ENCODE results near the gene HSD11B1L. TPM values are rescaled to one million over a fixed set of nuclear protein-coding genes. Genes with fewer than 3 reads are reported as not detected.

Gene HSD11B1L
- total RNA-seq, 1 experiment from 2014 or later, result 2.4 TPM

GRCh38 chr19:5681391-5682106 lies 722 bp downstream of the HSD11B1L start:
- H3K9me3 Mint-ChIP-seq (ENCODE audit: unreplicated experiment), result no peaks in the 10 kb centered on the region
- peak overlapping the region; percentile 79 for H3K4me3 Mint-ChIP-seq (ENCODE audit: unreplicated experiment)
- Histone ChIP-seq H3K36me3 (ENCODE audit: control insufficient read depth, insufficient read depth, low read length) (no peaks in the 10 kb centered on the region), H3K27me3 (replicated peaks; ENCODE audit: control insufficient read depth, insufficient read depth, low read length) (no peaks in the 10 kb centered on the region), H3K4me3 (ENCODE audit: low read depth, low read length) (peak overlapping the region; percentile 91), H3K4me1 (no peaks in the 10 kb centered on the region; the same call in 1 of the 2 replicates), H3K9me3 (no peaks in the 10 kb centered on the region)
- no peak for DNase-seq
- BruUV-seq (replicated peaks), result no TSS peak
- intact Hi-C loops (cut with micrococcal nuclease; ENCODE audit: unreplicated experiment), result no loop called here
- H3K27me3 Mint-ChIP-seq (ENCODE audit: insufficient read depth, unreplicated experiment), result no peaks in the 10 kb centered on the region
- TF ChIP-seq, protein P1, sequence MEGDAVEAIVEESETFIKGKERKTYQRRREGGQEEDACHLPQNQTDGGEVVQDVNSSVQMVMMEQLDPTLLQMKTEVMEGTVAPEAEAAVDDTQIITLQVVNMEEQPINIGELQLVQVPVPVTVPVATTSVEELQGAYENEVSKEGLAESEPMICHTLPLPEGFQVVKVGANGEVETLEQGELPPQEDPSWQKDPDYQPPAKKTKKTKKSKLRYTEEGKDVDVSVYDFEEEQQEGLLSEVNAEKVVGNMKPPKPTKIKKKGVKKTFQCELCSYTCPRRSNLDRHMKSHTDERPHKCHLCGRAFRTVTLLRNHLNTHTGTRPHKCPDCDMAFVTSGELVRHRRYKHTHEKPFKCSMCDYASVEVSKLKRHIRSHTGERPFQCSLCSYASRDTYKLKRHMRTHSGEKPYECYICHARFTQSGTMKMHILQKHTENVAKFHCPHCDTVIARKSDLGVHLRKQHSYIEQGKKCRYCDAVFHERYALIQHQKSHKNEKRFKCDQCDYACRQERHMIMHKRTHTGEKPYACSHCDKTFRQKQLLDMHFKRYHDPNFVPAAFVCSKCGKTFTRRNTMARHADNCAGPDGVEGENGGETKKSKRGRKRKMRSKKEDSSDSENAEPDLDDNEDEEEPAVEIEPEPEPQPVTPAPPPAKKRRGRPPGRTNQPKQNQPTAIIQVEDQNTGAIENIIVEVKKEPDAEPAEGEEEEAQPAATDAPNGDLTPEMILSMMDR (IDR thresholded peaks at IDR 0.05; ENCODE audit: insufficient read depth in 1 of 2, low read depth in 1 of 2, low read length in 1 of 2, severe bottlenecking in 1 of 2, unreplicated experiment in 1 of 2), result no peak
- H3K36me3 Mint-ChIP-seq (ENCODE audit: insufficient read depth, unreplicated experiment), result peaks cover 34% of the 10 kb centered on the region
- ChIA-PET POLR2A (no interaction called here), CTCF (no interaction called here)
- peaks cover 15% of the 10 kb centered on the region for H3K4me1 Mint-ChIP-seq (ENCODE audit: low read depth, unreplicated experiment)
- peak overlapping the region; percentile 26 for H3K27ac Mint-ChIP-seq (ENCODE audit: unreplicated experiment)

DNA sequence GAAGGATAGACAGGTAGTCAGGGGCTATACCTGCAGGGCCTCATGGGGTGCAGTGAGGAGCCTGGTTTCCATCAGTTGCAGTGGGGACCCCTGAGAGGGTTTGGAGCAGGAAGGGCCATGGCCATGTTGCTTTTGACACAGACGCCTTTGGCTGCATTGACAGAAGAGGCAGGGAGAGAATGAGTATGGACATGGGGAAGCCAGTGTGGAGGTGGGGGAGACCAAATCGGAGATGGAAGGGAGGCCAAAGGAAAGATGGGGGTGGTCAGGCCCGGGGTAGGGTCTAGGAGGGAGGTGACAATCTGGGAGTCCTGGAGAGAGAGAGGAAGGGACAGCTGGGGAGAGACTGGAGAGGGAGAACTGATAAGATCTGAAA lies 1.3 kb downstream of the HSD11B1L start:
- Histone ChIP-seq H3K9me3 (no peaks in the 10 kb centered on the region), H3K4me3 (ENCODE audit: low read depth, low read length) (no peak overlapping the region), H3K36me3 (ENCODE audit: control insufficient read depth, insufficient read depth, low read length) (no peaks in the 10 kb centered on the region), H3K4me1 (no peaks in the 10 kb centered on the region; the same call in 1 of the 2 replicates), H3K27me3 (replicated peaks; ENCODE audit: control insufficient read depth, insufficient read depth, low read length) (no peaks in the 10 kb centered on the region)
- Mint-ChIP-seq H3K9me3 (ENCODE audit: unreplicated experiment) (no peaks in the 10 kb centered on the region), H3K4me1 (ENCODE audit: low read depth, unreplicated experiment) (peaks cover 15% of the 10 kb centered on the region), H3K4me3 (ENCODE audit: unreplicated experiment) (peak overlapping the region; percentile 79), H3K27ac (ENCODE audit: unreplicated experiment) (no peak overlapping the region), H3K36me3 (ENCODE audit: insufficient read depth, unreplicated experiment) (peaks cover 31% of the 10 kb centered on the region), H3K27me3 (ENCODE audit: insufficient read depth, unreplicated experiment) (no peaks in the 10 kb centered on the region)
- no TSS peak for BruUV-seq (replicated peaks)
- TF ChIP-seq, protein P1 (IDR thresholded peaks at IDR 0.05; ENCODE audit: insufficient read depth in 1 of 2, low read depth in 1 of 2, low read length in 1 of 2, severe bottlenecking in 1 of 2, unreplicated experiment in 1 of 2), result no peak
- ChIA-PET POLR2A (no interaction called here), CTCF (no interaction called here)
- DNase-seq, result no peak
- intact Hi-C loops (cut with micrococcal nuclease; ENCODE audit: unreplicated experiment), result no loop called here

DNA sequence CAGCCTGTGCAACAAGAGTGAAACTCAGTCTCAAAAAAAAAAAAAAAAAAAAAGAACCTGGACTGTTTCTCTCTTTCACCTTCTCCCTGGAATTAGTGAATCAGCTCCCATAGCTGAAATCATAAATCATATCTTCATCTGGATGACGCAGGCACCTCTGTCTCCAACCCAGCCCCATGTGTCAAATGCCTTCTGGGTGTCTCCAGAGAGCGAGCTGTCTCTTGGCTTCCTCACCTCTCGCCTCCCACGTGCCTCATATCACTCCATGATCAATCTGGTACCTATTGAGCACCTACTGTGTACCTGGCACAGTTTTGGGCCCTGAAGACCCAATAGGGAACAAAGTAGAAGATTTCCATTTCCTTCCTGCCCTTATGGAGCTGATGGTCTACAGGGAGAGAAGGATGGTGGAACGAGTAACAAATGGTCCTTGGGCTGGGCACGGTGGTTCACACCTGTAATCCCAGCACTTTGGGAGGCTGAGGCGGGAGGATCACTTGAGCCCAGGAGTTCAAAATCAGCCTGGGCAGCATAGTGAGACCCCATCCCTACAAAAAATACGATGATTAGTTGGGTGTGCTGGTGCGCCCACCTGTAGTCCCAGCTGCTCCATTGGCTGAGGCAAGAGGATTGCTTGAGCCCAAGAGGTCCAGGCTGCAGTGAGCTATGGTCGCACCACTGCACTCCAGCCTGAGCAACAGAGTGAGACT lies 2.5 kb downstream of the HSD11B1L start:
- Mint-ChIP-seq H3K9me3 (ENCODE audit: unreplicated experiment) (no peaks in the 10 kb centered on the region), H3K4me3 (ENCODE audit: unreplicated experiment) (no peak overlapping the region), H3K27me3 (ENCODE audit: insufficient read depth, unreplicated experiment) (no peaks in the 10 kb centered on the region), H3K27ac (ENCODE audit: unreplicated experiment) (no peak overlapping the region), H3K4me1 (ENCODE audit: low read depth, unreplicated experiment) (peaks cover 15% of the 10 kb centered on the region), H3K36me3 (ENCODE audit: insufficient read depth, unreplicated experiment) (peaks cover 25% of the 10 kb centered on the region)
- no peaks in the 10 kb centered on the region for H3K36me3 ChIP-seq (ENCODE audit: control insufficient read depth, insufficient read depth, low read length)
- no peaks in the 10 kb centered on the region for H3K27me3 ChIP-seq (replicated peaks; ENCODE audit: control insufficient read depth, insufficient read depth, low read length)
- no peak overlapping the region for H3K4me3 ChIP-seq (ENCODE audit: low read depth, low read length)
- no peaks in the 10 kb centered on the region; the same call in 1 of the 2 replicates for H3K4me1 ChIP-seq
- ChIA-PET POLR2A (no interaction called here), CTCF (interaction anchor here (0.7 kb wide), 1 partner anchor 196 kb away, joined by 5 read pairs; no protein-coding TSS in a partner anchor)
- intact Hi-C loops (cut with micrococcal nuclease; ENCODE audit: unreplicated experiment), result no loop called here
- no peak for DNase-seq
- TF ChIP-seq, protein P1 (IDR thresholded peaks at IDR 0.05; ENCODE audit: insufficient read depth in 1 of 2, low read depth in 1 of 2, low read length in 1 of 2, severe bottlenecking in 1 of 2, unreplicated experiment in 1 of 2), result no peak
- BruUV-seq (replicated peaks), result no TSS peak
- H3K9me3 ChIP-seq, result no peaks in the 10 kb centered on the region

All from Caco-2 (cell line).